WTC11 (cell line): Measurements from ENCODE around the gene RFLNA. TPM values are rescaled to one million over a fixed set of nuclear protein-coding genes. Genes with fewer than 3 reads are reported as not detected.

Experiments
- ATAC-seq: fragments of 200-7000 bp; cut with Tn5 transposase; 2 replicates; pipeline ENCODE4 v1.10.0; 2021; ENCODE audit warnings: mild to moderate bottlenecking, moderate library complexity
- CTCF ChIA-PET: fragments of 300-600 bp; sonication (Branson Sonifier 250); formaldehyde crosslinking; loops from one replicate; lab custom pipeline; 2021; ENCODE audit warnings: antibody characterized with exemption; lab: Charles Lee
- POLR2A ChIA-PET: fragments of 350-600 bp; sonication (Branson Sonifier 250); formaldehyde crosslinking; loops from one replicate; lab custom pipeline; 2021; ENCODE audit warnings: antibody characterized with exemption; lab: Charles Lee
- DNase-seq: peaks from one replicate; pipeline ENCODE4 v3.0.0; 2021; ENCODE audit warnings: low spot score
- H3K27ac Mint-ChIP-seq: 2 replicates; pipeline ENCODE4 v1.8.0; 2021; ENCODE audit warnings: mixed read lengths
- H3K27me3 Mint-ChIP-seq: 2 replicates; pipeline ENCODE4 v1.8.0; 2021; ENCODE audit warnings: low read depth, mild to moderate bottlenecking, moderate library complexity, mixed read lengths
- H3K36me3 Mint-ChIP-seq: 2 replicates; pipeline ENCODE4 v1.8.0; 2021; ENCODE audit warnings: mixed read lengths
- H3K4me1 Mint-ChIP-seq: 2 replicates; pipeline ENCODE4 v1.8.0; 2022; ENCODE audit warnings: mixed read lengths
- H3K4me3 Mint-ChIP-seq: 2 replicates; pipeline ENCODE4 v1.8.0; 2021; ENCODE audit warnings: mild to moderate bottlenecking, moderate library complexity, mixed read lengths
- H3K9me3 Mint-ChIP-seq: 2 replicates; pipeline ENCODE4 v1.8.0; 2021; ENCODE audit warnings: mixed read lengths
- FOXK1 ChIP-seq: sonication (generic); formaldehyde crosslinking; IDR thresholded peaks from 2 replicates; pipeline ENCODE4 v1.8.0; 2022; ENCODE audit warnings: mild to moderate bottlenecking, moderate library complexity, missing genetic modification reagents
- GABPB1 ChIP-seq: sonication (generic); formaldehyde crosslinking; IDR thresholded peaks from 2 replicates; pipeline ENCODE4 v1.8.1; 2023; ENCODE audit warnings: mild to moderate bottlenecking, missing genetic modification reagents
- PRRX2 ChIP-seq: fragments of 250-450 bp; sonication (Bioruptor Pico); IDR thresholded peaks from 2 replicates; pipeline ENCODE4 v1.8.0; 2021; ENCODE audit warnings: mild to moderate bottlenecking
- RELA ChIP-seq: sonication (generic); formaldehyde crosslinking; IDR thresholded peaks from 2 replicates; pipeline ENCODE4 v1.8.1; 2022; ENCODE audit warnings: missing genetic modification reagents, mild to moderate bottlenecking, borderline replicate concordance
- RORB ChIP-seq: fragments of 250-450 bp; sonication (Bioruptor Pico); IDR thresholded peaks from 2 replicates; pipeline ENCODE4 v1.9.0; 2021; ENCODE audit warnings: mild to moderate bottlenecking
- ZNF232 ChIP-seq: sonication (generic); formaldehyde crosslinking; IDR thresholded peaks from 2 replicates; pipeline ENCODE4 v1.8.0; 2022; ENCODE audit warnings: mild to moderate bottlenecking, missing genetic modification reagents
- ZNF512 ChIP-seq: sonication (generic); formaldehyde crosslinking; IDR thresholded peaks from 2 replicates; pipeline ENCODE4 v1.8.1; 2022; ENCODE audit warnings: missing genetic modification reagents, borderline replicate concordance
- ZSCAN18 ChIP-seq: fragments of 250-450 bp; sonication (Bioruptor Pico); IDR thresholded peaks from 2 replicates; pipeline ENCODE4 v2.1.2; 2022; ENCODE audit warnings: mild to moderate bottlenecking, moderate library complexity
- total RNA-seq: library from RNA; stranded (reverse); gene quantifications from 3 replicates; pipeline ENCODE4 v1.2.3, GENCODE V29; 2021
- TF ChIP-seq, protein P1 (sequence below): sonication (generic); formaldehyde crosslinking; IDR thresholded peaks from 2 replicates; pipeline ENCODE4 v1.8.1; 2022; ENCODE audit warnings: low read depth, missing genetic modification reagents, borderline replicate concordance
- TF ChIP-seq, protein P2 (sequence below): sonication (generic); formaldehyde crosslinking; IDR thresholded peaks from 2 replicates; pipeline ENCODE4 v1.8.1; 2023; ENCODE audit warnings: mild to moderate bottlenecking, missing genetic modification reagents, moderate library complexity
- TF ChIP-seq, protein P3 (sequence below): sonication (generic); formaldehyde crosslinking; IDR thresholded peaks from 2 replicates; pipeline ENCODE4 v1.8.0; 2022; ENCODE audit warnings: mild to moderate bottlenecking, missing genetic modification reagents
- TF ChIP-seq, protein P4 (sequence below): fragments of 250-450 bp; sonication (Bioruptor Pico); conservative IDR thresholded peaks from 2 replicates; pipeline ENCODE4 v1.9.0; 2021; ENCODE audit warnings: mild to moderate bottlenecking
- TF ChIP-seq, protein P5 (sequence below): fragments of 250-450 bp; sonication (Bioruptor Pico); IDR thresholded peaks from 2 replicates; pipeline ENCODE4 v1.9.0; 2021; ENCODE audit warnings: mild to moderate bottlenecking

The RFLNA gene
- total RNA-seq, 1 experiment from 2014 or later: 6.3 TPM

- peaks cover 34% of the 10 kb centered on the region for H3K36me3 Mint-ChIP-seq
Measured at GRCh38 chr12:124323771-124324530, 29.1 kb downstream of the RFLNA start.

GRCh38 chr12:124324803-124325705, 30.2 kb downstream of the RFLNA start:
- peaks cover 13% of the 10 kb centered on the region for H3K9me3 Mint-ChIP-seq
- H3K4me3 Mint-ChIP-seq: no peak overlapping the region
- ChIA-PET CTCF (interaction anchor here (1.0 kb wide), 1 partner anchor 288 kb away, joined by 3 read pairs; no protein-coding TSS in a partner anchor), POLR2A (no interaction called here)
- peaks cover 9% of the 10 kb centered on the region; the same call in 1 of the 2 replicates for H3K4me1 Mint-ChIP-seq
- DNase-seq: no peak
- TF ChIP-seq RELA (CRISPR knock-in tag) (no peak), PRRX2 (CRISPR knock-in tag) (no peak), RORB (CRISPR knock-in tag) (no peak), ZNF512 (CRISPR knock-in tag) (no peak), FOXK1 (no peak)
- TF ChIP-seq, protein P1, sequence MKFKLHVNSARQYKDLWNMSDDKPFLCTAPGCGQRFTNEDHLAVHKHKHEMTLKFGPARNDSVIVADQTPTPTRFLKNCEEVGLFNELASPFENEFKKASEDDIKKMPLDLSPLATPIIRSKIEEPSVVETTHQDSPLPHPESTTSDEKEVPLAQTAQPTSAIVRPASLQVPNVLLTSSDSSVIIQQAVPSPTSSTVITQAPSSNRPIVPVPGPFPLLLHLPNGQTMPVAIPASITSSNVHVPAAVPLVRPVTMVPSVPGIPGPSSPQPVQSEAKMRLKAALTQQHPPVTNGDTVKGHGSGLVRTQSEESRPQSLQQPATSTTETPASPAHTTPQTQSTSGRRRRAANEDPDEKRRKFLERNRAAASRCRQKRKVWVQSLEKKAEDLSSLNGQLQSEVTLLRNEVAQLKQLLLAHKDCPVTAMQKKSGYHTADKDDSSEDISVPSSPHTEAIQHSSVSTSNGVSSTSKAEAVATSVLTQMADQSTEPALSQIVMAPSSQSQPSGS (CRISPR knock-in tag): no peak
- TF ChIP-seq, protein P2, sequence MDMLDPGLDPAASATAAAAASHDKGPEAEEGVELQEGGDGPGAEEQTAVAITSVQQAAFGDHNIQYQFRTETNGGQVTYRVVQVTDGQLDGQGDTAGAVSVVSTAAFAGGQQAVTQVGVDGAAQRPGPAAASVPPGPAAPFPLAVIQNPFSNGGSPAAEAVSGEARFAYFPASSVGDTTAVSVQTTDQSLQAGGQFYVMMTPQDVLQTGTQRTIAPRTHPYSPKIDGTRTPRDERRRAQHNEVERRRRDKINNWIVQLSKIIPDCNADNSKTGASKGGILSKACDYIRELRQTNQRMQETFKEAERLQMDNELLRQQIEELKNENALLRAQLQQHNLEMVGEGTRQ (CRISPR knock-in tag): no peak
- TF ChIP-seq, protein P3, sequence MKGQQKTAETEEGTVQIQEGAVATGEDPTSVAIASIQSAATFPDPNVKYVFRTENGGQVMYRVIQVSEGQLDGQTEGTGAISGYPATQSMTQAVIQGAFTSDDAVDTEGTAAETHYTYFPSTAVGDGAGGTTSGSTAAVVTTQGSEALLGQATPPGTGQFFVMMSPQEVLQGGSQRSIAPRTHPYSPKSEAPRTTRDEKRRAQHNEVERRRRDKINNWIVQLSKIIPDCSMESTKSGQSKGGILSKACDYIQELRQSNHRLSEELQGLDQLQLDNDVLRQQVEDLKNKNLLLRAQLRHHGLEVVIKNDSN (CRISPR knock-in tag): no peak
- TF ChIP-seq, protein P4, sequence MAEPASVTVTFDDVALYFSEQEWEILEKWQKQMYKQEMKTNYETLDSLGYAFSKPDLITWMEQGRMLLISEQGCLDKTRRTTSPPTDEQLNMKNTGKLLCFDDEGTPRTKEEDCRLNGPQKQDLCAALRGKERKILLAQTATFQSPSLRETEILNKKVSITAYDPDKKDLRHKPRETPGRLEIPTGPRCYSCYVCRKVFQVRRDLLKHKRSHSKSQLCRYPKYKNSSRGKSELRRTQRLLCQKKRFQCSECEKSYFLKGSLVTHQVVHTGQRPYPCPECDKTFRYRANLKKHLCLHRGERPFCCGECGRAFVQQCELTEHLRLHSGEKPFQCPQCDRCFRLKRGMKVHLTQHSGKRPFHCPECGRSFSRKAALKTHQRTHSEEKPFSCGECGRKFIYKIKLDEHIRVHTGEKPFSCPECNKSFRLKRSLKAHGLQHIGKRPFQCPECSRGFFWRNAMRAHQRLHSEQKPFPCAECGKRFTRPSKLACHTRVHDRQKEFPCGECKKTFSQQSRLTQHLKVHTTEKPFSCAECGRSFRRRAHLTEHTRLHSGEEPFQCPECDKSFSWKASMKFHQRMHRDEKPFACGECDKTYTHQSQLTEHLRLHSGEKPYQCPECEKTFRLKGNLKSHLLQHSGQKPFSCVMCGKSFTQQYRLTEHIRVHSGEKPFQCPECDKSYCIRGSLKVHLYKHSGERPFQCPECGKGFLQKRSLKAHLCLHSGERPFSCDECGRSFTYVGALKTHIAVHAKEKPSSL (CRISPR knock-in tag): no peak
- H3K36me3 Mint-ChIP-seq: peaks cover 43% of the 10 kb centered on the region
- H3K27me3 Mint-ChIP-seq: peaks cover 6% of the 10 kb centered on the region
- no peak overlapping the region for H3K27ac Mint-ChIP-seq
- no peak for ATAC-seq

More at GRCh38 chr12:124323771-124324530, 29.1 kb downstream of the RFLNA start:
- Mint-ChIP-seq H3K27me3 (peaks cover 6% of the 10 kb centered on the region), H3K4me1 (peaks cover 17% of the 10 kb centered on the region), H3K27ac (no peak overlapping the region)
- ATAC-seq: no peak
- CTCF ChIA-PET: no interaction called here
- TF ChIP-seq GABPB1 (CRISPR knock-in tag) (no peak), ZSCAN18 (CRISPR knock-in tag) (no peak), ZNF232 (CRISPR knock-in tag) (0 out of 2 replicates have a peak, but pooled peaks have one; percentile 40)
- TF ChIP-seq, protein P5, sequence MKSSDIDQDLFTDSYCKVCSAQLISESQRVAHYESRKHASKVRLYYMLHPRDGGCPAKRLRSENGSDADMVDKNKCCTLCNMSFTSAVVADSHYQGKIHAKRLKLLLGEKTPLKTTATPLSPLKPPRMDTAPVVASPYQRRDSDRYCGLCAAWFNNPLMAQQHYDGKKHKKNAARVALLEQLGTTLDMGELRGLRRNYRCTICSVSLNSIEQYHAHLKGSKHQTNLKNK (CRISPR knock-in tag): no peak
- TF ChIP-seq, all 79 proteins: peak for 1
- no peak for DNase-seq
- Mint-ChIP-seq H3K9me3 (peaks cover 13% of the 10 kb centered on the region), H3K4me3 (no peak overlapping the region)
- POLR2A ChIA-PET: no interaction called here
